MM.1S (cell line): ENCODE data around the gene SVEP1.

Source experiments
- DNase-seq: peaks from one replicate; pipeline ENCODE4 v3.0.0-alpha.2; 2015
- H2AFZ ChIP-seq: fragments of 300-600 bp; sonication (generic); 2 replicates; pipeline ENCODE4 v1.6.0; 2016; ENCODE audit warnings: antibody characterized with exemption, low read length
- H3F3A ChIP-seq: fragments of 300-600 bp; sonication (generic); 2 replicates; pipeline ENCODE4 v1.6.1; 2016; ENCODE audit warnings: mild to moderate bottlenecking, antibody characterized with exemption, low read length, moderate library complexity, mixed read lengths; ENCODE audit not compliant: insufficient read depth
- H3K27ac ChIP-seq: fragments of 300-600 bp; sonication (generic); 2 replicates; pipeline ENCODE4 v1.5.1; 2016; ENCODE audit warnings: mild to moderate bottlenecking, low read length
- H3K27me3 ChIP-seq: fragments of 300-600 bp; sonication (generic); replicated peaks from 2 replicates; pipeline ENCODE4 v1.6.0; 2016; ENCODE audit warnings: low read length; ENCODE audit not compliant: insufficient read depth
- H3K36me3 ChIP-seq: fragments of 300-600 bp; sonication (generic); replicated peaks from 2 replicates; pipeline ENCODE4 v1.6.1; 2016; ENCODE audit warnings: mild to moderate bottlenecking, low read length, mixed read lengths; ENCODE audit not compliant: insufficient read depth
- H3K4me1 ChIP-seq: fragments of 300-600 bp; sonication (generic); 2 replicates; pipeline ENCODE4 v1.6.1; 2016; ENCODE audit warnings: low read length, mixed read lengths
- H3K4me2 ChIP-seq: fragments of 300-600 bp; sonication (generic); 2 replicates; pipeline ENCODE4 v1.6.0; 2016; ENCODE audit warnings: low read depth, low read length
- H3K4me3 ChIP-seq: fragments of 300-600 bp; sonication (generic); 2 replicates; pipeline ENCODE4 v1.5.1; 2016; ENCODE audit warnings: low read length, mixed read lengths
- H3K79me2 ChIP-seq: fragments of 300-600 bp; sonication (generic); 2 replicates; pipeline ENCODE4 v1.6.1; 2016; ENCODE audit warnings: mixed run types, low read length, mixed read lengths
- H3K9ac ChIP-seq: fragments of 300-600 bp; sonication (generic); 2 replicates; pipeline ENCODE4 v1.6.1; 2016; ENCODE audit warnings: low read length, mixed read lengths
- H3K9me2 ChIP-seq: fragments of 300-600 bp; sonication (generic); replicated peaks from 2 replicates; pipeline ENCODE4 v1.6.1; 2016; ENCODE audit warnings: mild to moderate bottlenecking, low read length, mixed read lengths; ENCODE audit not compliant: insufficient read depth
- H3K9me3 ChIP-seq: fragments of 300-600 bp; sonication (generic); replicated peaks from 2 replicates; pipeline ENCODE4 v1.6.1; 2016; ENCODE audit warnings: mild to moderate bottlenecking, low read length, mixed read lengths; ENCODE audit not compliant: insufficient read depth
- H4K20me1 ChIP-seq: fragments of 300-600 bp; sonication (generic); 2 replicates; pipeline ENCODE4 v1.6.1; 2016; ENCODE audit warnings: mild to moderate bottlenecking, low read length, moderate library complexity, mixed read lengths; ENCODE audit not compliant: insufficient read depth
- EZH2 ChIP-seq: fragments of 300-600 bp; sonication (generic); optimal IDR thresholded peaks from 2 replicates; pipeline ENCODE3; 2017; ENCODE audit warnings: low read depth, mild to moderate bottlenecking, antibody characterized with exemption, low read length, mixed read lengths
- EZH2phosphoT487 ChIP-seq: fragments of 300-600 bp; sonication (generic); IDR thresholded peaks from 2 replicates; pipeline ENCODE4 v1.6.1; 2018; ENCODE audit warnings: antibody characterized with exemption, low read length
- TF ChIP-seq, protein P1 (sequence below): fragments of 300-600 bp; sonication (generic); IDR thresholded peaks from 2 replicates; pipeline ENCODE4 v1.5.1; 2016; ENCODE audit warnings: antibody characterized with exemption, low read length, mixed read lengths

The SVEP1 gene

GRCh38 chr9:110444911-110445310, 134.6 kb downstream of the SVEP1 start:
- H3K27me3 ChIP-seq: no peaks in the 10 kb centered on the region
- no peak overlapping the region for H3K9ac ChIP-seq
- H3K27ac ChIP-seq: no peak overlapping the region
- H3F3A ChIP-seq: no peaks in the 10 kb centered on the region
- H3K36me3 ChIP-seq: no peaks in the 10 kb centered on the region
- no peaks in the 10 kb centered on the region for H3K9me3 ChIP-seq
- TF ChIP-seq EZH2: no peak
- TF ChIP-seq, protein P1, sequence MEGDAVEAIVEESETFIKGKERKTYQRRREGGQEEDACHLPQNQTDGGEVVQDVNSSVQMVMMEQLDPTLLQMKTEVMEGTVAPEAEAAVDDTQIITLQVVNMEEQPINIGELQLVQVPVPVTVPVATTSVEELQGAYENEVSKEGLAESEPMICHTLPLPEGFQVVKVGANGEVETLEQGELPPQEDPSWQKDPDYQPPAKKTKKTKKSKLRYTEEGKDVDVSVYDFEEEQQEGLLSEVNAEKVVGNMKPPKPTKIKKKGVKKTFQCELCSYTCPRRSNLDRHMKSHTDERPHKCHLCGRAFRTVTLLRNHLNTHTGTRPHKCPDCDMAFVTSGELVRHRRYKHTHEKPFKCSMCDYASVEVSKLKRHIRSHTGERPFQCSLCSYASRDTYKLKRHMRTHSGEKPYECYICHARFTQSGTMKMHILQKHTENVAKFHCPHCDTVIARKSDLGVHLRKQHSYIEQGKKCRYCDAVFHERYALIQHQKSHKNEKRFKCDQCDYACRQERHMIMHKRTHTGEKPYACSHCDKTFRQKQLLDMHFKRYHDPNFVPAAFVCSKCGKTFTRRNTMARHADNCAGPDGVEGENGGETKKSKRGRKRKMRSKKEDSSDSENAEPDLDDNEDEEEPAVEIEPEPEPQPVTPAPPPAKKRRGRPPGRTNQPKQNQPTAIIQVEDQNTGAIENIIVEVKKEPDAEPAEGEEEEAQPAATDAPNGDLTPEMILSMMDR: no peak
- TF ChIP-seq EZH2phosphoT487: no peak
- no peak for DNase-seq
- no peak overlapping the region for H2AFZ ChIP-seq
- H4K20me1 ChIP-seq: no peaks in the 10 kb centered on the region
- no peaks in the 10 kb centered on the region for H3K4me1 ChIP-seq
- H3K4me2 ChIP-seq: no peak overlapping the region
- no peaks in the 10 kb centered on the region for H3K79me2 ChIP-seq
- H3K4me3 ChIP-seq: no peak overlapping the region
- H3K9me2 ChIP-seq: no peaks in the 10 kb centered on the region

GRCh38 chr9:110443866-110444220, 135.7 kb downstream of the SVEP1 start:
- DNase-seq: no peak
- Histone ChIP-seq H3K36me3 (no peaks in the 10 kb centered on the region), H3F3A (no peaks in the 10 kb centered on the region), H3K9me2 (no peaks in the 10 kb centered on the region), H3K4me1 (no peaks in the 10 kb centered on the region), H3K27ac (no peak overlapping the region), H4K20me1 (no peaks in the 10 kb centered on the region), H3K9me3 (no peaks in the 10 kb centered on the region), H3K27me3 (no peaks in the 10 kb centered on the region), H3K4me3 (no peak overlapping the region), H3K9ac (no peak overlapping the region), H2AFZ (no peak overlapping the region), H3K4me2 (no peak overlapping the region), H3K79me2 (no peaks in the 10 kb centered on the region)
- TF ChIP-seq EZH2 (no peak), EZH2phosphoT487 (no peak)
- TF ChIP-seq, protein P1: no peak

GRCh38 chr9:110443146-110443865, 136.2 kb downstream of the SVEP1 start:
- H3K4me2 ChIP-seq: no peak overlapping the region
- no peak overlapping the region for H2AFZ ChIP-seq
- H3K4me1 ChIP-seq: no peaks in the 10 kb centered on the region
- H3K9me3 ChIP-seq: no peaks in the 10 kb centered on the region
- H3K9me2 ChIP-seq: no peaks in the 10 kb centered on the region
- no peaks in the 10 kb centered on the region for H4K20me1 ChIP-seq
- H3K4me3 ChIP-seq: no peak overlapping the region
- no peak for DNase-seq
- no peak overlapping the region for H3K27ac ChIP-seq
- no peaks in the 10 kb centered on the region for H3K27me3 ChIP-seq
- H3F3A ChIP-seq: no peaks in the 10 kb centered on the region
- H3K79me2 ChIP-seq: no peaks in the 10 kb centered on the region
- TF ChIP-seq EZH2phosphoT487 (no peak), EZH2 (no peak)
- TF ChIP-seq, protein P1: no peak
- no peaks in the 10 kb centered on the region for H3K36me3 ChIP-seq
- H3K9ac ChIP-seq: no peak overlapping the region
